Hepatocyte (in vitro differentiated cells): ENCODE data around the gene CELF4. TPM values are rescaled to one million over a fixed set of nuclear protein-coding genes. Genes with fewer than 3 reads are reported as not detected.
A peak's percentile ranks its signal among the peaks of the same experiment; 100 is the strongest.

Source experiments
- DNase-seq: peaks from one replicate; pipeline ENCODE4 v3.0.0-alpha.2; 2016; ENCODE audit warnings: low spot score
- H2AFZ ChIP-seq: fragments of 200-600 bp; sonication (generic); 2 replicates; pipeline ENCODE4 v1.6.0; 2016; ENCODE audit warnings: antibody characterized with exemption, mild to moderate bottlenecking
- H3K27ac ChIP-seq: fragments of 200-600 bp; sonication (generic); 2 replicates; pipeline ENCODE4 v1.5.1; 2016; ENCODE audit warnings: mild to moderate bottlenecking
- H3K27me3 ChIP-seq: fragments of 200-600 bp; sonication (generic); 2 replicates; pipeline ENCODE4 v1.6.1; 2016
- H3K36me3 ChIP-seq: fragments of 200-600 bp; sonication (generic); replicated peaks from 2 replicates; pipeline ENCODE4 v1.5.1; 2016; ENCODE audit warnings: low read depth; ENCODE audit not compliant: insufficient read depth
- H3K4me1 ChIP-seq: fragments of 200-600 bp; sonication (generic); 2 replicates; pipeline ENCODE4 v1.5.1; 2016; ENCODE audit warnings: mild to moderate bottlenecking, moderate library complexity; ENCODE audit not compliant: insufficient read depth
- H3K4me2 ChIP-seq: fragments of 200-600 bp; sonication (generic); 2 replicates; pipeline ENCODE4 v1.6.0; 2016
- H3K4me3 ChIP-seq: fragments of 200-600 bp; sonication (generic); 2 replicates; pipeline ENCODE4 v1.5.1; 2016; ENCODE audit warnings: mild to moderate bottlenecking
- H3K79me2 ChIP-seq: fragments of 200-600 bp; sonication (generic); 2 replicates; pipeline ENCODE4 v1.6.0; 2017; ENCODE audit warnings: mild to moderate bottlenecking
- H3K9me2 ChIP-seq: fragments of 200-600 bp; sonication (generic); replicated peaks from 2 replicates; pipeline ENCODE4 v1.6.0; 2017; ENCODE audit warnings: mild to moderate bottlenecking; ENCODE audit not compliant: insufficient read depth
- H3K9me3 ChIP-seq: fragments of 200-600 bp; sonication (generic); 2 replicates; pipeline ENCODE4 v1.5.1; 2016; ENCODE audit warnings: low read depth, mild to moderate bottlenecking
- H4K20me1 ChIP-seq: fragments of 200-600 bp; sonication (generic); 2 replicates; pipeline ENCODE4 v1.6.0; 2016; ENCODE audit warnings: mild to moderate bottlenecking; ENCODE audit not compliant: insufficient read depth, poor library complexity, severe bottlenecking
- CTCF ChIP-seq: fragments of 200-600 bp; sonication (generic); IDR thresholded peaks from 2 replicates; pipeline ENCODE4 v1.5.1; 2016; ENCODE audit warnings: antibody characterized with exemption, mild to moderate bottlenecking; ENCODE audit not compliant: poor library complexity
- EZH2 ChIP-seq: fragments of 200-600 bp; sonication (generic); IDR thresholded peaks from 2 replicates; pipeline ENCODE4 v1.6.1; 2016; ENCODE audit warnings: antibody characterized with exemption, mild to moderate bottlenecking, borderline replicate concordance
- EZH2phosphoT487 ChIP-seq: fragments of 200-600 bp; sonication (generic); IDR thresholded peaks from one replicate; pipeline ENCODE4 v1.6.1; 2018; ENCODE audit warnings: antibody characterized with exemption, mild to moderate bottlenecking, low read depth, moderate library complexity; ENCODE audit not compliant: unreplicated experiment, severe bottlenecking
- WGBS: methylation state at CpG from one replicate; pipeline ENCODE4 v1.1.6; 2016; ENCODE audit warnings: low lambda C conversion rate; ENCODE audit errors: missing lambda C conversion rate; 5-methylcytosine and 5-hydroxymethylcytosine counted together
- polyA plus RNA-seq: library from polyadenylated mRNA; unstranded; fragments of >200 nt; fragmentation: Nextera tagmentation; extraction: Ambion mirVana; gene quantifications from 2 replicates; pipeline ENCODE4 v1.2.1, GENCODE V29; 2016
- total RNA-seq: library from RNA; depleted of rRNA; stranded (reverse); fragments of >200 nt; gene quantifications from 2 replicates; pipeline ENCODE4 v1.2.3, GENCODE V29; 2014

The CELF4 gene
- total and polyA plus RNA-seq, 2 experiments from 2014 or later = 1.3 to 2.9 TPM

GRCh38 chr18:37393945-37394609 is 171.5 kb downstream of the CELF4 start:
- Histone ChIP-seq H3K36me3 (no peaks in the 10 kb centered on the region), H3K4me1 (peaks cover 3% of the 10 kb centered on the region), H3K27me3 (peaks cover 36% of the 10 kb centered on the region), H4K20me1 (no peaks in the 10 kb centered on the region), H3K27ac (no peak overlapping the region), H2AFZ (peak overlapping the region; percentile 49), H3K9me2 (no peaks in the 10 kb centered on the region), H3K4me2 (peak overlapping the region; percentile 95), H3K9me3 (no peaks in the 10 kb centered on the region), H3K79me2 (no peaks in the 10 kb centered on the region), H3K4me3 (peak overlapping the region; percentile 9)
- DNase-seq = peak; percentile 63
- WGBS = 4% methylated on average over 39 of the region's 59 CpGs
- peak; percentile 10 for TF ChIP-seq CTCF
- TF ChIP-seq EZH2 = no peak

DNA sequence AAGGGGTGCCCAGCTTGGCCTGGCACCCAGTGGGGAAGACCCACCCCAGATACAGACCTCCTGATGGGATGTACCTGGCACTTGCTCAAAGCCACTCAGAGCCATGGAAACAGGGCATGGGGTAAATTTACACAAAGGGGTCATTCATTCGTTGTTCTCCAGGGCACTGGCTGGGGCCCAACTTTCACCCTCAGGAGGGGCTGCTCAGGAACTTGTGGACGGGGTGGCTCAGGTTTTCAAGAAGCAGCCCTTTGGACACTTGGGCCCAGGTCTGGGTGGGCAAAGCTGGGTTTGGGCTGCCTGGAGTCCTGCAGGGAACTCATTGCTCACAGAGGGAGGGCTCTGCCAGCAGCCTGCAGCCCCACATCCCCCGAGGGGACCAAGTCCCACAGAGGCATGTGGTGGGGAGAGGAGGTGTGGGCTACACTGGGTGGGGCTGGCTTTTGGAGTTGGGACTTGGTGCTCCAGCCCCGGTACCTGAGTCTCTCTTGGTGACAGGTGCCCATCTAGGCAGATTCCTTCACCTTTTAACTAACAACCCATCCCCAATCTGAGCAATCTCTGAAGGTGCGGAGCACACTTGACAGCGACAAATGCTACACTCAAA is 172.3 kb downstream of the CELF4 start:
- Histone ChIP-seq H3K4me3 (peak overlapping the region; percentile 9), H3K27ac (no peak overlapping the region), H3K79me2 (no peaks in the 10 kb centered on the region), H3K4me2 (peak overlapping the region; percentile 95), H3K36me3 (no peaks in the 10 kb centered on the region), H2AFZ (peak overlapping the region; percentile 49), H3K27me3 (peaks cover 36% of the 10 kb centered on the region), H3K4me1 (peaks cover 3% of the 10 kb centered on the region), H3K9me3 (no peaks in the 10 kb centered on the region), H3K9me2 (no peaks in the 10 kb centered on the region), H4K20me1 (no peaks in the 10 kb centered on the region)
- no peak for DNase-seq
- WGBS = 27% methylated on average over 6 of the region's 6 CpGs
- TF ChIP-seq CTCF (no peak), EZH2phosphoT487 (no peak), EZH2 (no peak)

DNA sequence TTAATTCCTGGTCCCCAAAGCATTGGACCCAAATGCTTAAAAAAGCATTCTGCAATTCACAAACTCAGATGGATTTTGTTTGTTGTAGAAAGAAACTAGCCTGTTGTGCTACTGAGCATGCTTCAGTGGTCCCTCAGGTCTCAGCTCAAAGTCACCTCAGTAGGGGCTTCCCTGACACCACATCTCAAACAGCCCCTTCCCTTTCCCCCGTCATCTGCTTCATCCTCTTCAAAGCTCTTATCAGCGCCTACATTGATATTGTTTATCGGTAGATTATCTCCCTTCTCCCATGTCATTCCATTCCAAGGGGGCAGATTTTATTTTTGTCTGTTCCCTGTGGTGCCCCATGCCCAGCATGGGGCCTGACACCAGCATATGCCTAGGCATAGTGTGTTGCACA is 172.9 kb downstream of the CELF4 start:
- no peak for DNase-seq
- Histone ChIP-seq H3K4me2 (no peak overlapping the region), H3K9me3 (no peaks in the 10 kb centered on the region), H3K27ac (no peak overlapping the region), H3K4me1 (peaks cover 3% of the 10 kb centered on the region), H3K36me3 (no peaks in the 10 kb centered on the region), H2AFZ (no peak overlapping the region), H3K9me2 (no peaks in the 10 kb centered on the region), H3K27me3 (peaks cover 36% of the 10 kb centered on the region), H4K20me1 (no peaks in the 10 kb centered on the region), H3K79me2 (no peaks in the 10 kb centered on the region), H3K4me3 (no peak overlapping the region)
- 77% methylated on average over 3 of the region's 3 CpGs for WGBS
- TF ChIP-seq CTCF (no peak), EZH2phosphoT487 (no peak), EZH2 (no peak)
